Stimulated activated memory B cell treated with anti-CD40 and anti-IgM and Interleukin-4, amounts not matched to agents 10 μg/mL and 1 μg/mL and 100 μg/mL, for 72 hours (primary cell): ENCODE results near the gene METTL17.

Experiments used
- ATAC-seq: fragments of 150-1000 bp; cut with Tn5 transposase; 2 replicates; pipeline ENCODE4 v1.10.0; 2021
- H3K27ac Mint-ChIP-seq: one replicate; pipeline ENCODE4 v1.8.0; 2022; ENCODE audit warnings: mild to moderate bottlenecking, mixed read lengths
- H3K27me3 Mint-ChIP-seq: one replicate; pipeline ENCODE4 v1.8.0; 2022; ENCODE audit warnings: mixed read lengths
- H3K36me3 Mint-ChIP-seq: one replicate; pipeline ENCODE4 v1.8.0; 2022; ENCODE audit warnings: mixed read lengths
- H3K4me1 Mint-ChIP-seq: one replicate; pipeline ENCODE4 v1.8.0; 2022; ENCODE audit warnings: mixed read lengths
- H3K4me3 Mint-ChIP-seq: one replicate; pipeline ENCODE4 v1.8.0; 2022; ENCODE audit warnings: mild to moderate bottlenecking, moderate library complexity, mixed read lengths
- H3K9me3 Mint-ChIP-seq: one replicate; pipeline ENCODE4 v1.8.0; 2022; ENCODE audit warnings: mixed read lengths

Gene METTL17

GRCh38 chr14:21025371-21026273 lies 35.8 kb downstream of the METTL17 start:
- Mint-ChIP-seq H3K4me1 (peaks cover 16% of the 10 kb centered on the region), H3K36me3 (no peaks in the 10 kb centered on the region), H3K4me3 (peak overlapping the region; percentile 81), H3K9me3 (no peaks in the 10 kb centered on the region), H3K27me3 (peaks cover 11% of the 10 kb centered on the region), H3K27ac (peak overlapping the region; percentile 65)
- ATAC-seq, result no peak

GRCh38 chr14:21026274-21026987 lies 36.7 kb downstream of the METTL17 start:
- H3K27ac Mint-ChIP-seq, result no peak overlapping the region
- no peaks in the 10 kb centered on the region for H3K36me3 Mint-ChIP-seq
- peaks cover 13% of the 10 kb centered on the region for H3K27me3 Mint-ChIP-seq
- ATAC-seq, result no peak
- peaks cover 16% of the 10 kb centered on the region for H3K4me1 Mint-ChIP-seq
- H3K4me3 Mint-ChIP-seq, result peak overlapping the region; percentile 44
- no peaks in the 10 kb centered on the region for H3K9me3 Mint-ChIP-seq

- H3K4me1 Mint-ChIP-seq, result peaks cover 16% of the 10 kb centered on the region
- ATAC-seq, result no peak
- no peaks in the 10 kb centered on the region for H3K9me3 Mint-ChIP-seq
- no peak overlapping the region for H3K4me3 Mint-ChIP-seq
- H3K27ac Mint-ChIP-seq, result no peak overlapping the region
- H3K36me3 Mint-ChIP-seq, result no peaks in the 10 kb centered on the region
- peaks cover 16% of the 10 kb centered on the region for H3K27me3 Mint-ChIP-seq
These were observed 37.2 kb downstream of the METTL17 start for GRCh38 chr14:21026988-21027315.

- no peak within 1 kb of the TSS for H3K4me3 Mint-ChIP-seq
- H3K36me3 Mint-ChIP-seq, result no peaks in the 10 kb centered on the region
- peaks cover 24% of the 10 kb centered on the region for H3K27me3 Mint-ChIP-seq
- no peaks in the 10 kb centered on the region for H3K4me1 Mint-ChIP-seq
- H3K27ac Mint-ChIP-seq, result no peak within 1 kb of the TSS
- ATAC-seq, result no peak
- H3K9me3 Mint-ChIP-seq, result no peaks in the 10 kb centered on the region
These were observed 40.1 kb downstream of the METTL17 start, which contains the start of gene TPPP2 for GRCh38 chr14:21029917-21030316. TPPP2 (plus strand) TSS chr14:21030217; CDS start chr14:21030582, 365 bp downstream.

GRCh38 chr14:21030531-21030930 lies 40.8 kb downstream of the METTL17 start:
- Mint-ChIP-seq H3K4me3 (no peak overlapping the region), H3K27me3 (peaks cover 24% of the 10 kb centered on the region), H3K36me3 (no peaks in the 10 kb centered on the region), H3K27ac (no peak overlapping the region), H3K9me3 (no peaks in the 10 kb centered on the region), H3K4me1 (no peaks in the 10 kb centered on the region)
- no peak for ATAC-seq

GRCh38 chr14:21032326-21033132 lies 42.7 kb downstream of the METTL17 start:
- Mint-ChIP-seq H3K36me3 (no peaks in the 10 kb centered on the region), H3K4me1 (no peaks in the 10 kb centered on the region), H3K9me3 (no peaks in the 10 kb centered on the region), H3K27ac (no peak overlapping the region), H3K4me3 (no peak overlapping the region), H3K27me3 (peaks cover 36% of the 10 kb centered on the region)
- ATAC-seq, result no peak

GRCh38 chr14:21033133-21033698 lies 43.4 kb downstream of the METTL17 start:
- no peak overlapping the region for H3K27ac Mint-ChIP-seq
- H3K4me1 Mint-ChIP-seq, result no peaks in the 10 kb centered on the region
- no peak for ATAC-seq
- no peaks in the 10 kb centered on the region for H3K36me3 Mint-ChIP-seq
- H3K4me3 Mint-ChIP-seq, result no peak overlapping the region
- H3K9me3 Mint-ChIP-seq, result no peaks in the 10 kb centered on the region
- peaks cover 36% of the 10 kb centered on the region for H3K27me3 Mint-ChIP-seq

GRCh38 chr14:21034707-21035106 lies 44.9 kb downstream of the METTL17 start, which contains the start of gene RNASE13:
RNASE13 (minus strand) TSS chr14:21034807; CDS start chr14:21034288, 519 bp downstream.
- ATAC-seq, result no peak
- no peaks in the 10 kb centered on the region for H3K36me3 Mint-ChIP-seq
- H3K9me3 Mint-ChIP-seq, result no peaks in the 10 kb centered on the region
- no peaks in the 10 kb centered on the region for H3K4me1 Mint-ChIP-seq
- peak within 1 kb of the TSS; percentile 18 for H3K27ac Mint-ChIP-seq
- H3K27me3 Mint-ChIP-seq, result peaks cover 36% of the 10 kb centered on the region
- no peak within 1 kb of the TSS for H3K4me3 Mint-ChIP-seq

GRCh38 chr14:21036751-21037150 lies 47.0 kb downstream of the METTL17 start:
- H3K4me3 Mint-ChIP-seq, result no peak overlapping the region
- no peaks in the 10 kb centered on the region for H3K9me3 Mint-ChIP-seq
- H3K27ac Mint-ChIP-seq, result no peak overlapping the region
- ATAC-seq, result no peak
- H3K36me3 Mint-ChIP-seq, result no peaks in the 10 kb centered on the region
- no peaks in the 10 kb centered on the region for H3K4me1 Mint-ChIP-seq
- peaks cover 32% of the 10 kb centered on the region for H3K27me3 Mint-ChIP-seq

- no peaks in the 10 kb centered on the region for H3K4me1 Mint-ChIP-seq
- H3K9me3 Mint-ChIP-seq, result no peaks in the 10 kb centered on the region
- peaks cover 31% of the 10 kb centered on the region for H3K27me3 Mint-ChIP-seq
- H3K27ac Mint-ChIP-seq, result no peak overlapping the region
- H3K36me3 Mint-ChIP-seq, result no peaks in the 10 kb centered on the region
- ATAC-seq, result no peak
- no peak overlapping the region for H3K4me3 Mint-ChIP-seq
These were observed 47.4 kb downstream of the METTL17 start for GRCh38 chr14:21037156-21037555.

GRCh38 chr14:21038441-21039422 lies 49.0 kb downstream of the METTL17 start:
- Mint-ChIP-seq H3K27ac (no peak overlapping the region), H3K4me3 (no peak overlapping the region), H3K27me3 (peaks cover 32% of the 10 kb centered on the region), H3K36me3 (no peaks in the 10 kb centered on the region), H3K9me3 (no peaks in the 10 kb centered on the region), H3K4me1 (no peaks in the 10 kb centered on the region)
- no peak for ATAC-seq

- no peak overlapping the region for H3K4me3 Mint-ChIP-seq
- H3K27ac Mint-ChIP-seq, result no peak overlapping the region
- H3K27me3 Mint-ChIP-seq, result peaks cover 42% of the 10 kb centered on the region
- no peaks in the 10 kb centered on the region for H3K4me1 Mint-ChIP-seq
- H3K9me3 Mint-ChIP-seq, result no peaks in the 10 kb centered on the region
- H3K36me3 Mint-ChIP-seq, result no peaks in the 10 kb centered on the region
- no peak for ATAC-seq
These were observed 50.0 kb downstream of the METTL17 start for GRCh38 chr14:21039585-21040369.

GRCh38 chr14:21040370-21040925 lies 50.7 kb downstream of the METTL17 start:
- no peak for ATAC-seq
- no peaks in the 10 kb centered on the region for H3K36me3 Mint-ChIP-seq
- H3K27ac Mint-ChIP-seq, result no peak overlapping the region
- H3K4me3 Mint-ChIP-seq, result no peak overlapping the region
- H3K9me3 Mint-ChIP-seq, result no peaks in the 10 kb centered on the region
- no peaks in the 10 kb centered on the region for H3K4me1 Mint-ChIP-seq
- H3K27me3 Mint-ChIP-seq, result peaks cover 49% of the 10 kb centered on the region
